G401.6 (cell line): ENCODE results near the gene FNBP1L.

ENCODE experiments used
- FAIRE-seq: peaks from 2 replicates; lab custom pipeline; 2012; peaks lifted over from hg19 to GRCh38; lab: Jason Lieb, UNC

The FNBP1L gene

DNA sequence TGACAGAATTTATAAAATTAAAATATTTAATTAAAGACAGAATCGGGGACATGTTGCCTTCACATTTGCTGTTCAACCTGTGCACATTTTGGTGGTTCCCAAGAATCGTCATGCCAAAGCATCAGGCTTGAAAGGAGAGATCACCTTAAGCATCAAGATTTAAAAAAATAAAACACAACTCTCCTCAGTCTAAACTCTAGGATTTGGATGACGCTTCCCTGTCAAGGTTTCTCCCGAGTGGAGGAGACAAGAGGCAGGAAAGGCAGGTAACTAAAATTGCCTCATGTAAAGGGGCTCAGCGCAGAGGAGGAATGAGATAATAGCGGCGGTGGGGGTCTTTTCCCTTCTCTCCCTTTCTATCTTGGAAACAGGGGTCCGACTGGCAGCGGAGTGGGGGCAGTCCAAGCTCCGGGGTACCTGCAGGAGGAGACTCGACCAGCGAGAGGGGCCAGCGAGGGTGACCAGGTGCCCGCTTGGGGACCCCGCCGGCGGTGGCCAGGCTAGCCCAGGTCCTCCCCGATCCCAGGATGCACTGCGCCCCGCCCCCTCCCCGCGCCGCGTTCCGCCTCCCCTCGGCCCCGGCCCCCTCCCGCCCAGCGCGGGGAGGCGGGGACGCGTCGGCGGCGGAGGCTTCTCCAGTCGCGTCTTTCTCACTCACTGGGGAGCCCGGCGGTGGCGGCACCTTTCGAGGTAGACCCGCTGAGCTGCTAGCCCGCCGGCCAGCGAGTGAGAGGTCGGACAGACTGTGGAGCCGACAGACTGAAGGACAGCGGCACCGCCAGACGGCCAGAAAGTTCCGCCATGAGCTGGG lies at the start of gene FNBP1L:
FNBP1L (plus strand) TSS at position 638 of the 811 bp plus-strand sequence; CDS start at position 802, 164 bp downstream.
- no peak for FAIRE-seq

DNA sequence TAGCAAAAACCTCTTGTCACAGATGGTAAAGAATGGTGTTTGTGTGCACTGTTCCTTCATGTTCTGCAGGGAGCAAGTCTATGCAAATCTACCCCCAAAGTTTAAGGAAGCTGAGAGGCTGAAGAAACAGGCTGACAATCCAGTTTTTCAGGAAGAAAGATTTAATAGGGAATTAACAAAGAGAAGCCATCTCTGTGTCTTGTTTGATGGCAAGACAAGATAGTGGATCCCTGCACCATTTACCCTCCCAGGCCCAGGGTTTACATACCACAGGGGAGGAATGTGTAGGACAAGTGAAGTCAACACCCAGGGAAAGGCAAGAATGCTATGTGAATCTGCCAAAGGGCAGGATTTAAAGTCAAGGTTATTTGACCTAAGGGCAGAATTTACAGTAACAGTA lies 48.1 kb upstream of the FNBP1L start:
- no peak for FAIRE-seq

DNA sequence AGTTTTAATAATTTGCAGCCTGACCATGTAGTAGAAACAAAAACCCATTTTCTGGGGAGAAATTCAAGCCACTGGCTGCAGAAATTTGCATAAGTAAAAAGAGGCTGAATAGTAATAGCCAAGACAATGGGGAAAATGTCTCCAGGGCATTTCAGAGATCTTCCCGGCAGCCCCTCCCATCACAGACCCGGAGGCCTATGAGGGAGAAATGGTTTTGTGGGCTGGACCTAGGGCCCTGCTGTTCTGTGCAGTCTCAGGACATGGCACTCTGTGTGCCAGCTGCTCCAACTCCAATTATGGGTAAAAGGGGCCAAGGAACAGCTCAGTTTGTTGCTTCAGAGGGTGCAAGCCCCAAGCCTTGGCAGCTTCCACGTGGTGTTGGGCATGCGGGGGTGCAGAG lies 39.7 kb upstream of the FNBP1L start:
- FAIRE-seq, result no peak

DNA sequence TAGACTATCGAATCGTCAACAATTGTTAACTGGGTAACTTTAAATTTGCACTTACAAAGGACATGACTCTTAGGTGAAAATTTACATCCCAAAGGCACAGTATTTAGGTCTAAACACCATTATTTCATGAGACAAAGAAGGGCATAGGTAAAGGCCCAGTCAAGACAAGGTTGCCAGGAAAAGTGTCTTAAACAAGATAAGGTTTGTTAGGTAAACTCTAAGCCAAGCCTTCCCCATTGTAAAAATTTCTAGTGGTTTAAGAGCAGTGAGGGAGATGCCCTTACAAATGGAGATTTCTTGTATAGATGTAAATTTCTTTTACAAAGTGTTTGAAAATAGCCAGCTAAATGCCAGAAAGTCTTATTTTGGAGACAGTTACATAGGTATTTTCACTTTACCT lies 36.9 kb upstream of the FNBP1L start:
- FAIRE-seq, result no peak

DNA sequence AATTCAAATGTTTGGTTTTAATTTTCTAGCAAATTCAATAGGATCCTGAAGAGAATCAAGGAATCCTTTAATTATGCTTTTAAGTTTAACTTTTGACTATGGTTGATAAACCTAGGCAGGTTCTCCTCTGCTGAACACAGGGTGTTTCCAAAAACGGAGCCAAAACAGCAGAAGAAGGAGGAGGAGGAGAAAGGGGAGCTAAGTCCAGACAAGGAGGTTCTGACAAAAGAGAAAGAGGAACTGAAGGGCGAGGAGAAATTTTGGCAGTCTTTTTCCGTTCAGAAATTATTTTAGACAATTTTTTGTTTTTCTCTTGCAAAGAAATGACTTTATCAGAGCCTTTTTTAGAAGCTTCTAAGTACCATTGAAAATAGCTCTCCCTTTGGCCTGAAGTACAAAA lies 33.2 kb upstream of the FNBP1L start:
- FAIRE-seq, result no peak

DNA sequence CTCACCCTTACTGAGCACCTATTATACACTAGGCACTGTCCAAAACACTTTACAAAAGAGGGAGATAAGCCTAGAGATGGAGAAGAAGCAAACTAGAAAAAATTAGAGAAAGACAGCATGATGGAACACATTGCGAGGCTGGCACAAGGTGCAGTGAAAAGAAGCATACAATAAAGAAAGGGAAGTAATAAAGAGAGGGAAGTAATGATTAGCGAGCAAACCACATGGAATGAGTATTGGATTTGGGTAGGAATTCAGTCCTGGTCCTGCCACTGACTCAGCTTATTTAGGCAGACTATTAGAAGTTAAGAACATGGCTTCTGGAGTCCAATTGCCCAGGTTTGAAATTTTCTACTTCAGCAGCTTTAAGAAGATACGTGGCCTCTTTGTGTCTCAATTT lies 32.6 kb upstream of the FNBP1L start:
- FAIRE-seq, result no peak

DNA sequence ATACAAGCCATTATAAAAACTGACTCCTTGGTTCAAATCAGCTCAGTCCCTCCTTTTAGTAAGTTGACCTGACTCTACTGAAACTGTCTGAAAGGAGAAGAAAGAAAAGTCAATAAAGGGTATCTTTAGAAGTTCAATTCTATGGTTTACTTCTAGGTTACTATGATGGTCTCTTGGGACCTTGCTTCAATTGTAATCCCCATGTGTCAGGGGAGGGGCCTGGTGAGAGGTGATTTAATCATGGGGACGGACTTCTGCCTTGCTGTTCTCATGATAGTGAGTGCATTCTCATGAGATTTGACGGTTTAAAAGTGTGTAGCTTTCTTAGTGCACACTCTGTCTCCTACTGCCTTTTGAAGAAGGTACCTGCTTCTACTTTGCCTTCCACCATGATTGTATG lies 31.7 kb upstream of the FNBP1L start:
- FAIRE-seq, result no peak

DNA sequence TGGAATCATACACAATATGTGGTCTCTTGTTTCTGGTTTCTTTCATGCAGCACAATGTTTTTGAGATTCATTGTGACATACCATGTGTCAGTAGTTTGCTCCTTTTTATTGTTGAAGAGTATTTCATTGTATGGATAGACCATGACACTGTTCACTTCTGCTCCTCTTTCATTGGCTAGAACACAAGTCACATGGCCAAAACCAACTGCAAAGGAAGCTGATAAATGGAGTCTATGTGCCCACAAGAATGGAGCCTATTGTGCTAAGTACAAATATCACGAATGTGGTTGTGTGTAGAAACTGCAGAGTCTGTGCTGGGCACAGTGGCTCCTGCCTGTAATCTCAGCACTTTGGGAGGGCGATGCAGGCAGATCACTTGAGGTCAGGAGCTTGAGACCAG lies 28.6 kb upstream of the FNBP1L start:
- no peak for FAIRE-seq

DNA sequence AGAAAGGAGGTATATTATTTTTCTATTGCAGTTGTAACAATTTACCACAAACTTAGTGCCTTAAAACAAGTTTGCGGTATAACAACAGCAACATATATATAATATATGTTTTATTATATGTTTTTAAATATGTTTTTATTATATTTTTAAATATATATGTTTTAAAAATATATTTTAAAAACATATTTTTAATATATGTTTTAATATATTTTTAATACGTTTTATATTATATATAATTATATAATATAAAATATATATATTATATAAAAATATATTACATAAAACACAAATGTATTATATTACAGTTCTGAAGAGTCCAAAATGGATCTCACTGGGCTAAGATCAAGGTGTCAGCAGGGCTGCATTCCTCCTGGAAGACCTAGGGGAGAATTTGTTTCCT lies 27.5 kb upstream of the FNBP1L start:
- FAIRE-seq, result peak; percentile 98

DNA sequence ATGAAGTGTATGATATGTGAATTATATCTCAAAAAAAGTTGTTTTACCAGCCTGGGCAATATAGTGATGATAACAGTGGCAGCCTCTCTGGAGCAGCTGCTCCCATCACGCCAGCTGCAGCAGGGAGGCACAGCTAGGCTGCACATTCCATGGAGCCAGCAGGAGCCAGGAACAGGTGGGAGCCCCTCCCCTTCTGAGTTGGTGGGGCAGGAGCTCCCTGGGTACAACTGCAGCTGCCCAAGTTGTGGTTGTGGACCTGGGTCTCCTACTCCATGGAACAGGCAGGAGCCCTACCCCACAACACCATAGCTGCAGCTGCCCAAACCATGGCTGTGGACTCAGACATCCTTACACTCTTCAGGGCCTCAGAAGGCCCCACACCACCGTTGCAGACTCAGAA lies 21.7 kb upstream of the FNBP1L start:
- FAIRE-seq, result no peak

DNA sequence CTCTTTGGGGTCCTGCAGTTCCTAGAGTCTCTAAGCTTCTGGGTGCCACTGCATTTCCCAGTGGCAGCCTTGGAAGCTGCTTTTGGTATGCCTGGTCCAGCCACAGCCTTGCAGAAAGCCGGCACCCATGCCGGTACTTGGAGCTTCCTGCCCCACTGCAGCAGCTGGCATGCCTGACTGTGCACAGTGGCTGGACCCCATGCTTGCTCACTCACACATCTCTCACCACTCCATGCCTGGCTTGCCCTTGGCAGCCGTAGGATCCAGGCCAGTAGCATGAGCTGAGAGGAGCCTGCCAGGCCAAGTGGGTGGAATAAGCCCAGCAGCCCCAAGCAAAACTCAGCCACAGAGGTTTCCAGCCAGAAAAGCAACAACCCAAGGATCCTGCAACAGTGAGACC lies 20.3 kb upstream of the FNBP1L start:
- no peak for FAIRE-seq

DNA sequence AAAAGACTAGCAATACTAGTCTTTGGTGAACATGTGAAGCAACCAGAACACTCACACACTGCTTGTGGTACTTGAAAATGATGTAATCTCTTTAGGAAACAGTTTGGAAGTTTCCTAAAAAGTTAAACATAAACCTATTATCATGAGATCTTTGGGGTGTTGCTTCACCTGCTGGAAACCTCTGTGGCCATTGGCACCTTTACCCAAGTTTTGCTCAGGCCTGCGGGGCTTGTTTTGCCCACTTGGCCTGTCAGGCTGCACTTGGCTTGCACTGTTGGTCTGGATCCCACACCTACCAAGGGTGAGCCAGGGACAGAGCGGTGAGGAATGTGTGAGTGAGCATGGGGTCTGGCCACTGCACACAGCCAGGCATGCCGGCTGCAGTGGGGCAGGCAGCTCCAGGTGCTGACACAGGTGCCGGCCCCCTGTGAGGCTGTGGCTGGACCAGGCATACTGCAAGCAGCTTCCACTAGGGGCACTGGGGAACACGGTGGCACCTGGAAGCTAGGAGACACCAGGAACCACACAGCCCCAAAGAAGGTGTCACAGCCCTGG lies 14.4 kb upstream of the FNBP1L start:
- no peak for FAIRE-seq

DNA sequence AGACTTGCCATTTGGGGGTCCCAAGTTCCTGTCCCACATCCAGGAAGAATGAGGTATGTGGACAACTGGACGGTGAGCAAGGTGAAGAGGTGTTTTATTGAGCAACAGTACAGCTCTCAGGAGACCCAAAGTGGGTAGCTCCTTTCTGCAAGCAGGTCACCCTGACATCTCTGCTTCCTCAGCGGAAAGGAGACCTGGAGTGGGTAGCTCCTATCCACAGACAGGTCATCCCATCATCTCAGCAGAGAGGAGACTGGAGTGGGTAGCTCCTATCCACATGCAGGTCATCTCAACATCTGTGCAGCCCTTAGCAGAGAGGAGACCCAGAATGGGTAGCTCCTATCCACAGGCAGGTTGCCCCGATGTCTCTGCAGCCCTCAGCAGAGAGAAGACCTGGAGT lies 13.8 kb upstream of the FNBP1L start:
- no peak for FAIRE-seq

DNA sequence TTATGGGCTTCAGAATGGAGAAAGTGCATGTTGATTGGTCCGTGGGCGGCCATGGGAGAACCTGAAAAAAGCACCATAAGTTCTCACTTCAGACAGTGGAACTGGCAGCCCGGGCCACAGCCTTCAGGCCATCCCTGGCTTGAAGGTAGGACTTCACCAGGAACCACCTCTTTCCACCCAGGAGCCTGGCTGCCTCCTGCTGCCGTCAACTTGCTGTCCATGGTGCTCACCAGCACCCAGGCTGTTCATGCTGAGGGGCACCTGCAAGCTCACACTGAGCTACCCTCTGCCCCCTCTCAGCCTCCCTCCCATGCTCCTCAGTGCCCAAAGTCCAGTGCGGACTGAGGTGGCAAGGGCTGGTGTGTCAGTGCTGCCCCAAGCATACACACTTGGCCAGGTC lies 12.9 kb upstream of the FNBP1L start:
- FAIRE-seq, result no peak

DNA sequence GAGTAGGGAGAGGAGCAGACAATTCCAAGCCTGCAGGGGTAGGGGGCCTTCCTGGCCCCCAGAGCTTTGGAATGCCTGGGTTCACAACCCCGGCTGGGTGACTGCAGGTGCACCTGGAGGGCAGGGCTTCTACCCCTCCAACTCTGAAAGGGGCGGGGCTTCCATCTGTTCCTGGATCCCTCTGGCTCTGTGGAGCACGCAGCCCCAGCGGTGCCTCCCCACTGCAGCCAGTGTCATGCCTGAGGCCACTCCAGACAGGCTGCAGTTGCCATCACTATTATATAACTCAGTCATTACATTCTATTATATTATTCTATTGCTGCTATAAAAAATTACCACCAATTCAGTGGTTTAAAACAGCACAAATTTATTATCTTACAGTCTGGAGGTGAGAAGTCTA lies 12.5 kb upstream of the FNBP1L start:
- no peak for FAIRE-seq

DNA sequence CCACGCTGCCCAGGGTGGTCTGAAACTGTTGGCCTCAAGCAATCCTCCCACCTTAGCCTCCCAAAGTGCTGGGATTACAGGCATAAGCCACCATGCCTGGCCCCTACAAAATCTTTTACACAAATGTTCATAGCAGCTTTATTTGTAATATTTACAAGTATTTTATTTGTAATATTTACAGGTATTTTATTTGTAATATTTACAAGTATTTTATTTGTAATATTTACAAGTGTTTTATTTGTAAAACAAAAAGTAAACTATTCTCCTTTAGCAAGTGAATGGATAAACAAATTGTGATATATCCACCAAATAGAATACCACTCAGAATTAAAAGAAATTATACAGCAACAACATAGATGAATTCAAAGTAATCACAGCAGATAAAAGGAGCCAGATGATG lies 11.4 kb upstream of the FNBP1L start:
- no peak for FAIRE-seq

DNA sequence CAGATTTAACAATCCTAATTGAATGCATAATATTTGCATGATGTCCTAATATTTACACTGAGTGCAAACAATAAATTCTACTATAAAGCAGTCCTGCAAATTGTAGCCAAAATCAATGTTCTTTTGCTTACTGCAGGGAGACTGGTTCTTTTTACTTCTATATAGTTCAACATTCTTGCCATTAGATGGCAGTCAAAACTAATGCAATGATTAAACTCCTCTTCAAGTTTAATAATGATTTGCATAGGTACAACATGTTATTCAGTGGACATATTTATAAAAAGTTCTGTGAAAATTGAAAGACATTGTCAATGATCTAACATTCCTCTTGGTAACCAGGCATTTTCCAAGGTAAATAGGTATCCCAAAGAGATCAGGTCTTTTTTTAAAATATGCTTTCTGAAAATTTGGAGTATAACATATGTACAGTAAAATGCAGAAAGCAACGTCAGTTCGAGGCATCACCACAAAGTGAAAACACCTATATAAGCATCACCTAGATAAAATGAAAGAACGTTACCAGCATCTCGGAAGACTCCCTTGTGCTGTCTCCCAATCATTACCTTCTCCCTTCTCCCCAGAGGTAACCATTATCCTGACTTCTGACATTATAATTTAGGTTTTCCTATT lies 9.8 kb upstream of the FNBP1L start:
- FAIRE-seq, result peak; percentile 97

DNA sequence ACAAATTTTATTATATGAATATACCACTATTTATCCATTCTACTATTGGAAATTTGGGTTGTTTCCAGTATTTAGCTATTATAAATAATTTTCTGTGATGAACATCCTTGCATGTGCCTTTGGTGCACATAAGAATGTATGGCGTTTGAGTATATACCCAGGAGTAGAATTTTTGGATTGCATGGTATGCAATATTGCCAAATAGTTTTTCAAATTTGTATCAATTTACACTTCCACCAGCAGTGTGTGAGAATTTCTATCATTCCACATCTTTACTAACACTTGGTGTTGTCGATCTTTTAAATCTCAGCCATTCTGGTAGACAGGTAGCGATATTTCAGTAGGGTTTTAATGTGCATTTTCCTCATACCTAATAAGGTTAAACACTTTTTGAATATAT lies 9.2 kb upstream of the FNBP1L start:
- FAIRE-seq, result no peak

DNA sequence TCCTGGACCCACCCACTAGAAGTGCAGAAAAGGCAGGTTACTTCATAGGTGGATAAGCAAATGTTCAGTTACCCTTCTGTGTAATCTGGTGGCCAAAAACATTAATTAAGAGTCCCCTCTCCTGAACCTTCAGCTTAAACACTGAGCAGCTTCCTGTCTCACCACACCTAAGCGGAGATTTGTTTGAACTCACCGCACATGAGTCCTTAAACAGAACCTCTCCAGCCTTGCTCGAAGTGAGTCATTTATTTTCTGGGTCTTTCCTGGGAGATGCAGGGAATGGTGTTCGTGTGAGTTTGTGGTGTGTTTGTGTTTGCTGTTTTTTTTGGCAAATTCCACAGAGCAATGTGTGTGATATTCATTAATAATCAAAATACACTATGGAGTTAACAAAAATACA lies 7.6 kb upstream of the FNBP1L start:
- peak; percentile 3 for FAIRE-seq

DNA sequence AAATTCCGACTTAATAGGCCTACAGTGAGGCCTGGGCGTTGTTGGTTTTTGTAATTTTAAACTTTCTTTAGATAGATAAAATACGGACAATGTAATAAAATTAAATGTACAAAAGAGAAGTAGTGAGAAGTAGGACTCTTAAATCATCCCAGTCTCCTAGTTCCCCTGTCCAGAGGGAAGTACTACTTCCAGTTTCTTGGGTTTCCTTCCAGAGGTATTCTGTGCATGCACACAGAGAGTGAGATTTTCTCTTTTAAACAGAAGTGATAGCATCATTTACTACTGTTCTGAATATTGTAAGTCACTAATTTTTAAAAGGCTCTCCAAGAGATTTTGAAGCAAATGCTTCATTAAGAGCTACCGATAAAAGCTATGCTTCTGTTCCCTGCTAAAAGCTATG lies 7.2 kb upstream of the FNBP1L start:
- FAIRE-seq, result peak; percentile 79

DNA sequence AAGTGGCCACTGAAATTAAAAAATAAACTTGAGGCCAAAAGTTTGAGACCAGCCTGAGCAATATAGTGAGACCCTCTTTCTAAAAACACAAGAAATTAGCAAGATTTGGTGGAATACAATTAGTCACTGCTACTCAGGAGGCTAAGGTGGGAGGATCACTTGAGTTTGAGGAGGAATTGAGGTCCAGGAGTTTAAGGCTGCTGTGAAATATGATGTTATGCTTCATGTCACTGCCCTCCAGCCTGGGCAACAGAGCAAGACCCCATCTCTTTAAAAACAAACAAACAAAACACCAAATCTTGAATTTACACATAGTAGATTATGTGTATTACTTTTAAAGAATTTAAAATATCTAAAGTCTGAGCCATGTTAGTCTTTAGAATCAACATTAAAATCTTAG lies 6.3 kb upstream of the FNBP1L start:
- no peak for FAIRE-seq

DNA sequence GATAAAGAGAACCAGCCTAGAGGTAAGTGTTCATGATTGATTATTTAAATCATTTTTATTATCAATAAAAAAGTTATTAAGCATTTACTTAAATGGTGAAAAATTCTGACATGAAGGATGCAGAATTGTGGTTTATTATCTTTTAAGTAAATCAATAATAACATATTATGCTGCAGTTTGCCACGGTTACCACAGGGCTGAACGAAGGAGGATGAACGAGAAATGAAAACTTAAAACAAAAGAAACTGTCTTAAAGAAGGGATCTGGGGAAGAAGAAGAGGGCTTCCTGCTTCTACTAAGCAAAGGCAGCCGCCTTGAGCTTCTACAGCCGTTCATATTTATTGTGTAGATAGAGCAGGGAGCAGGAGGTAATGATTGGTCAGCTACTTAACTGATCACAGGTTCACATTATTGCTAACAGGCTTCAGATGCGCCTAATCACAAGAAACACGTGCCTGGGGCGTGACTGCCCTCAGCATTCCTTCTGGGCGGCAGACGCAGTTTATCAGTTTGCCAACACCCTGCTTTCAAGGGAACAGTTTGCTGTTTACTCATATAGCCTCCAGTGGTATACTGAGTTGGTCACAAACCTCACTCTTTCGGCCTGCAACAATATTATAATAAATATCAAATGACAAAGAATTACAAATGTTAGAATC lies 5.8 kb upstream of the FNBP1L start:
- no peak for FAIRE-seq

DNA sequence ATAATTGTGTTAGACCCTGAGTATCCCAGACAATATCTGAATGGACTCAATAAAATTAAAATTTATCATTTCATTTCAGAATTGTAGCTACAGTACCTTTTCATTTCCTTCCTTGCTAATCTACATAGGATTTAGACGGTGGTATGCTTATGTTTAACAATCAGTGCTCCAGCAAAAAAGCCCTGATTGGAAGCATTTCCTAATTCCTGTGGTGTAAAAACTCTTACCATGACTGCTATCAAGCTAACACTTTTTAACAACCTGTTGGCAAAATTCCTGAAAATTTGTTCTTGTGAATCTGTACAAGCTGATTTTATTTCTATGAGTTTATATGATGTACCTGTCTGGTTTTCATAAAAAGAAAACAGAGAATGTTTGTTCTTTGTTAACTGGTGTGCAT lies 5.2 kb upstream of the FNBP1L start:
- FAIRE-seq, result no peak
